HepG2 (cell line): ENCODE data around the gene PSRC1. TPM values are rescaled to one million over a fixed set of nuclear protein-coding genes. Genes with fewer than 3 reads are reported as not detected.
A peak's percentile ranks its signal among the peaks of the same experiment; 100 is the strongest.

Experiments used
- AHDC1 ChIP-seq: sonication (generic); formaldehyde crosslinking; IDR thresholded peaks from 2 replicates; pipeline ENCODE4 v1.5.1; 2020; ENCODE audit warnings: mild to moderate bottlenecking, missing genetic modification reagents, borderline replicate concordance
- AKNA ChIP-seq: sonication (generic); formaldehyde crosslinking; IDR thresholded peaks from 2 replicates; pipeline ENCODE4 v1.4.0; 2020; ENCODE audit warnings: missing genetic modification reagents, borderline replicate concordance
- GMEB2 ChIP-seq: IDR thresholded peaks from 2 replicates; pipeline ENCODE4 v1.6.1; 2016; ENCODE audit warnings: missing biosample characterization, missing genetic modification reagents, low read depth
- GPN1 ChIP-seq: sonication (generic); formaldehyde crosslinking; IDR thresholded peaks from 2 replicates; pipeline ENCODE4 v1.5.1; 2020; ENCODE audit warnings: missing genetic modification reagents, borderline replicate concordance
- KLF6 ChIP-seq: IDR thresholded peaks from 2 replicates; pipeline ENCODE4 v1.8.0; 2016; ENCODE audit warnings: missing biosample characterization, missing genetic modification reagents
- MED13 ChIP-seq: sonication (generic); formaldehyde crosslinking; IDR thresholded peaks from 2 replicates; pipeline ENCODE4 v1.5.0; 2020; ENCODE audit warnings: missing genetic modification reagents
- RFXANK ChIP-seq: IDR thresholded peaks from 2 replicates; pipeline ENCODE4 v1.6.1; 2016
- U2AF2 ChIP-seq: fragments of 200-400 bp; formaldehyde crosslinking; IDR thresholded peaks from 2 replicates; pipeline ENCODE4 v1.6.1; 2017; ENCODE audit warnings: low read depth, mild to moderate bottlenecking, low read length
- ZIK1 ChIP-seq: sonication (generic); formaldehyde crosslinking; IDR thresholded peaks from 2 replicates; pipeline ENCODE4 v1.5.0; 2020; ENCODE audit warnings: mild to moderate bottlenecking, low read depth, missing genetic modification reagents, borderline replicate concordance
- ZNF451 ChIP-seq: sonication (generic); formaldehyde crosslinking; IDR thresholded peaks from 2 replicates; pipeline ENCODE4 v1.5.0; 2020; ENCODE audit warnings: mild to moderate bottlenecking, missing genetic modification reagents
- ZNF570 ChIP-seq: sonication (generic); formaldehyde crosslinking; IDR thresholded peaks from 2 replicates; pipeline ENCODE4 v1.4.0; 2020; ENCODE audit warnings: mild to moderate bottlenecking, missing genetic modification reagents, borderline replicate concordance
- polyA plus RNA-seq, 8 experiments: library from polyadenylated mRNA; depleted of rRNA in 3 of 8; stranded (reverse) in 7 of 8; unstranded in 1 of 8; fragments of >200 nt; fragmentation: Illumina TruSeq in 4 of 8; extraction: Trizol in 4 of 8; gene quantifications; 2 replicates each; pipeline versions ENCODE4 v1.2.1 to v1.2.3, GENCODE V29; 2011 to 2016; ENCODE audit warnings: low read depth in 4 of 8, missing spikeins in 1 of 8, mixed read lengths in 1 of 8; ENCODE audit not compliant: insufficient read depth in 1 of 8
- total RNA-seq, 5 experiments: library from RNA; depleted of rRNA; stranded (reverse); fragments of >200 nt; fragmentation: Illumina TruSeq; extraction: Trizol; gene quantifications; 2 replicates each; pipeline ENCODE4 v1.2.3, GENCODE V29; 2016; ENCODE audit warnings: low read depth in 1 of 5
- TF ChIP-seq, protein P1 (sequence below): sonication (generic); formaldehyde crosslinking; IDR thresholded peaks from 2 replicates; pipeline ENCODE4 v1.9.0; 2021; ENCODE audit warnings: missing genetic modification reagents, mild to moderate bottlenecking, borderline replicate concordance
- TF ChIP-seq, protein P2 (sequence below): IDR thresholded peaks from 2 replicates; pipeline ENCODE4 v1.6.1; 2018; ENCODE audit warnings: missing genetic modification reagents

The PSRC1 gene
- total and polyA plus RNA-seq, 2 of the 13 experiments (the other 11 are each of a cell fraction or from before 2014, with no cell fraction given): 28.6 to 30.3 TPM

GRCh38 chr1:109253803-109254620 lies 28.9 kb downstream of the PSRC1 start (continued):
- TF ChIP-seq GMEB2 (CRISPR knock-in tag) (no peak), ZIK1 (CRISPR knock-in tag) (no peak), RFXANK (CRISPR knock-in tag) (no peak), MED13 (no peak), GPN1 (no peak), AHDC1 (peak; percentile 52; the same call in 1 of the 2 replicates), ZNF451 (CRISPR knock-in tag) (no peak), U2AF2 (no peak), ZNF570 (CRISPR knock-in tag) (no peak), AKNA (CRISPR knock-in tag) (no peak), KLF6 (CRISPR knock-in tag) (no peak)
- TF ChIP-seq, protein P1, sequence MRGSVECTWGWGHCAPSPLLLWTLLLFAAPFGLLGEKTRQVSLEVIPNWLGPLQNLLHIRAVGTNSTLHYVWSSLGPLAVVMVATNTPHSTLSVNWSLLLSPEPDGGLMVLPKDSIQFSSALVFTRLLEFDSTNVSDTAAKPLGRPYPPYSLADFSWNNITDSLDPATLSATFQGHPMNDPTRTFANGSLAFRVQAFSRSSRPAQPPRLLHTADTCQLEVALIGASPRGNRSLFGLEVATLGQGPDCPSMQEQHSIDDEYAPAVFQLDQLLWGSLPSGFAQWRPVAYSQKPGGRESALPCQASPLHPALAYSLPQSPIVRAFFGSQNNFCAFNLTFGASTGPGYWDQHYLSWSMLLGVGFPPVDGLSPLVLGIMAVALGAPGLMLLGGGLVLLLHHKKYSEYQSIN: no peak
- TF ChIP-seq, protein P2, sequence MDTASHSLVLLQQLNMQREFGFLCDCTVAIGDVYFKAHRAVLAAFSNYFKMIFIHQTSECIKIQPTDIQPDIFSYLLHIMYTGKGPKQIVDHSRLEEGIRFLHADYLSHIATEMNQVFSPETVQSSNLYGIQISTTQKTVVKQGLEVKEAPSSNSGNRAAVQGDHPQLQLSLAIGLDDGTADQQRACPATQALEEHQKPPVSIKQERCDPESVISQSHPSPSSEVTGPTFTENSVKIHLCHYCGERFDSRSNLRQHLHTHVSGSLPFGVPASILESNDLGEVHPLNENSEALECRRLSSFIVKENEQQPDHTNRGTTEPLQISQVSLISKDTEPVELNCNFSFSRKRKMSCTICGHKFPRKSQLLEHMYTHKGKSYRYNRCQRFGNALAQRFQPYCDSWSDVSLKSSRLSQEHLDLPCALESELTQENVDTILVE (CRISPR knock-in tag): no peak
